ENCODE data around the gene CYB561D2. TPM values are rescaled to one million over a fixed set of nuclear protein-coding genes. Genes with fewer than 3 reads are reported as not detected.

The CYB561D2 gene
- total and polyA plus RNA-seq, 2 of the 13 experiments (the other 11 are each of a cell fraction or from before 2014, with no cell fraction given): 11.1 to 17.2 TPM

DNA sequence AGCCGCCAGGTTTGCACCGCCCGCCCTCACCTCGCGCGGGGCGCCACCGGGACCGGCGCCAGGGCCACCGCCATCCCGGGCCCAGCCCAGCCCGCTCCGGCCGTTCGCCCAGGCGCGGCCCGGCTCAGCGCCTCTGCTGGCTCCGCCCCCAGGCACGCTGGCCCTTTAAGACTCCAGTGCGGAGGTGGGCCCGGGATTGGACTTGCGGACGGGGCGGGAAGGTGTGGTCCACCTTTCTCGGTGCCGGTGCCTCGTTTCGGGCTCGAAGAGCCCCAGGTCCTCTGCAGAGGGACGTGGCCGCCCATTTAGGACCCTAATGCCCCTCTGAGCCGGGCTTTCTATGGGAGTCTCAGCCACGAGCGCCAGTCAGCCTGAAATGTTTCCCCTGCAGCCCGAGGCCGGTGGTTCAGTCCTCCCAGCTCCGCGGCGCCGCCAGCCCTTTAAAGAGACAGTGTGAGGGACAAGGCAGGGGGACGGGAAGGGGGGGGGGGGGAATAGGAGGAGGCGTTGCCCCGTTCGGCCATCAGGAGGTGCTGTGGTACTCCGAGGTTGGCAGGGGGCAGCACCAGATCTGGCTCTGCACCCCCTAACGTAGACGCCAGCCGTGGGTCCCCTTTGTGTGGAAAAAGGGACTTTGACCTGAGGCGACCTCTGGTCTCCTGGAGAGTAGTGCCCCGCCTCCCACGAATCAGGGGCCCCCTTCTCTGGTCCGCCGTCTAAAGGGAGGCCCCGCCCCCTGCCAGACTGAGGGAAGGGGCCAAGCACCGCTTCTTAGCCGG is 29.1 kb upstream of the CYB561D2 start (continued):
- TF ChIP-seq MAZ (IDR thresholded peaks at IDR 0.05; ENCODE audit: borderline replicate concordance, low read depth, low read length) (peak; percentile 86; the same call in 1 of the 2 replicates), MAZ (CRISPR knock-in tag; IDR thresholded peaks at IDR 0.05; ENCODE audit: low read depth) (peak; percentile 41; the same call in 1 of the 2 replicates), ZIK1 (CRISPR knock-in tag; IDR thresholded peaks at IDR 0.05; ENCODE audit: borderline replicate concordance, low read depth) (no peak), ATAD3A (CRISPR knock-in tag; IDR thresholded peaks at IDR 0.05) (no peak), TOPORS (CRISPR knock-in tag; IDR thresholded peaks at IDR 0.05) (no peak), HOXA7 (CRISPR knock-in tag; IDR thresholded peaks at IDR 0.05) (no peak), KLF12 (CRISPR knock-in tag; IDR thresholded peaks at IDR 0.05; ENCODE audit: borderline replicate concordance) (no peak), SOX6 (IDR thresholded peaks at IDR 0.05) (no peak), SOX6 (CRISPR knock-in tag; IDR thresholded peaks at IDR 0.05) (peak; percentile 74), ZNF777 (CRISPR knock-in tag; IDR thresholded peaks at IDR 0.05) (peak; percentile 95), SMAD3 (CRISPR knock-in tag; IDR thresholded peaks at IDR 0.05) (peak; percentile 39; the same call in 1 of the 2 replicates), SP140L (CRISPR knock-in tag; IDR thresholded peaks at IDR 0.05; ENCODE audit: borderline replicate concordance) (no peak), ZNF317 (CRISPR knock-in tag; IDR thresholded peaks at IDR 0.05) (0 out of 2 replicates have a peak, but pooled peaks have one; percentile 30), SAP130 (CRISPR knock-in tag; IDR thresholded peaks at IDR 0.05; ENCODE audit: low read depth) (peak; percentile 58; the same call in 1 of the 2 replicates), BORCS8-MEF2B (CRISPR knock-in tag; IDR thresholded peaks at IDR 0.05) (no peak), ZNF333 (CRISPR knock-in tag; IDR thresholded peaks at IDR 0.05; ENCODE audit: borderline replicate concordance) (no peak), MAFF (IDR thresholded peaks at IDR 0.05; ENCODE audit: low read depth, low read length) (no peak), KMT2A (CRISPR knock-in tag; IDR thresholded peaks at IDR 0.05) (0 out of 2 replicates have a peak, but pooled peaks have one; percentile 28), ZNF879 (CRISPR knock-in tag; IDR thresholded peaks at IDR 0.05) (no peak), KLF13 (CRISPR knock-in tag; IDR thresholded peaks at IDR 0.05) (no peak)
- TF ChIP-seq, protein P1, sequence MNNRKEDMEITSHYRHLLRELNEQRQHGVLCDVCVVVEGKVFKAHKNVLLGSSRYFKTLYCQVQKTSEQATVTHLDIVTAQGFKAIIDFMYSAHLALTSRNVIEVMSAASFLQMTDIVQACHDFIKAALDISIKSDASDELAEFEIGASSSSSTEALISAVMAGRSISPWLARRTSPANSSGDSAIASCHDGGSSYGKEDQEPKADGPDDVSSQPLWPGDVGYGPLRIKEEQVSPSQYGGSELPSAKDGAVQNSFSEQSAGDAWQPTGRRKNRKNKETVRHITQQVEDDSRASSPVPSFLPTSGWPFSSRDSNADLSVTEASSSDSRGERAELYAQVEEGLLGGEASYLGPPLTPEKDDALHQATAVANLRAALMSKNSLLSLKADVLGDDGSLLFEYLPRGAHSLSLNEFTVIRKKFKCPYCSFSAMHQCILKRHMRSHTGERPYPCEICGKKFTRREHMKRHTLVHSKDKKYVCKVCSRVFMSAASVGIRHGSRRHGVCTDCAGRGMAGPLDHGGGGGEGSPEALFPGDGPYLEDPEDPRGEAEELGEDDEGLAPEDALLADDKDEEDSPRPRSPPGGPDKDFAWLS (CRISPR knock-in tag; IDR thresholded peaks at IDR 0.05; ENCODE audit: borderline replicate concordance): no peak
- TF ChIP-seq, protein P2, sequence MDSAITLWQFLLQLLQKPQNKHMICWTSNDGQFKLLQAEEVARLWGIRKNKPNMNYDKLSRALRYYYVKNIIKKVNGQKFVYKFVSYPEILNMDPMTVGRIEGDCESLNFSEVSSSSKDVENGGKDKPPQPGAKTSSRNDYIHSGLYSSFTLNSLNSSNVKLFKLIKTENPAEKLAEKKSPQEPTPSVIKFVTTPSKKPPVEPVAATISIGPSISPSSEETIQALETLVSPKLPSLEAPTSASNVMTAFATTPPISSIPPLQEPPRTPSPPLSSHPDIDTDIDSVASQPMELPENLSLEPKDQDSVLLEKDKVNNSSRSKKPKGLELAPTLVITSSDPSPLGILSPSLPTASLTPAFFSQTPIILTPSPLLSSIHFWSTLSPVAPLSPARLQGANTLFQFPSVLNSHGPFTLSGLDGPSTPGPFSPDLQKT (CRISPR knock-in tag; IDR thresholded peaks at IDR 0.05; ENCODE audit: borderline replicate concordance): no peak
- TF ChIP-seq, protein P3, sequence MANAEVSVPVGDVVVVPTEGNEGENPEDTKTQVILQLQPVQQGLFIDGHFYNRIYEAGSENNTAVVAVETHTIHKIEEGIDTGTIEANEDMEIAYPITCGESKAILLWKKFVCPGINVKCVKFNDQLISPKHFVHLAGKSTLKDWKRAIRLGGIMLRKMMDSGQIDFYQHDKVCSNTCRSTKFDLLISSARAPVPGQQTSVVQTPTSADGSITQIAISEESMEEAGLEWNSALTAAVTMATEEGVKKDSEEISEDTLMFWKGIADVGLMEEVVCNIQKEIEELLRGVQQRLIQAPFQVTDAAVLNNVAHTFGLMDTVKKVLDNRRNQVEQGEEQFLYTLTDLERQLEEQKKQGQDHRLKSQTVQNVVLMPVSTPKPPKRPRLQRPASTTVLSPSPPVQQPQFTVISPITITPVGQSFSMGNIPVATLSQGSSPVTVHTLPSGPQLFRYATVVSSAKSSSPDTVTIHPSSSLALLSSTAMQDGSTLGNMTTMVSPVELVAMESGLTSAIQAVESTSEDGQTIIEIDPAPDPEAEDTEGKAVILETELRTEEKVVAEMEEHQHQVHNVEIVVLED (CRISPR knock-in tag; IDR thresholded peaks at IDR 0.05; ENCODE audit: borderline replicate concordance): peak; percentile 45; the same call in 1 of the 2 replicates
- TF ChIP-seq, protein P4, sequence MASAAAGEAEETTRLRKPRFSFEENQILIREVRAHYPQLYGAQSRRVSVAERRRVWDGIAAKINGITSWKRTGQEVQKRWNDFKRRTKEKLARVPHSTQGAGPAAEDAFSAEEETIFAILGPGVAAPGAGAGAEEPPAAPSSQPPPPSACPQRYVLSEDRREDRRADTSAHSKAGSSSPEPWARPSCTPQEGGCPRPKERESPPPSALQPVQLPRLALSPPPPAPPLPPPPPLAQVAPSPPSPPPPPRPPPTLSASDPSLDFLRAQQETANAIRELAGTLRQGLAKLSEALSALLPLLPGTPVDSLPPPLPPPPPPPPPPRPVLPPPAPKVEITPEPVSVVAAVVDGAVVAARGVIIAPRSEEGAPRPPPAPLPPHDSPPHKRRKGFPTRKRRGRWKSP (CRISPR knock-in tag; IDR thresholded peaks at IDR 0.05): 0 out of 2 replicates have a peak, but pooled peaks have one; percentile 36
